ENCODE results near the gene CBY3.
A peak's percentile ranks its signal among the peaks of the same experiment; 100 is the strongest.
"Not testable (repeated sequence)": the region's sequence is repeated elsewhere in the genome, so short reads cannot be mapped to it uniquely, and the experiment has no call there.

Gene CBY3

GRCh38 chr5:179680780-179681401 is at the start of gene CBY3:
Gene CBY3 (minus strand): TSS chr5:179681034. CDS start chr5:179680918, 116 bp downstream.
- DNase-seq (ENCODE audit: low read depth), result no peak

- no peak for DNase-seq (ENCODE audit: low read depth)
These were observed 49.5 kb upstream of the CBY3 start for GRCh38 chr5:179730356-179730755.

GRCh38 chr5:179729727-179730126 is 48.9 kb upstream of the CBY3 start:
- DNase-seq (ENCODE audit: low read depth), result no peak

GRCh38 chr5:179729303-179729702 is 48.5 kb upstream of the CBY3 start:
- DNase-seq (ENCODE audit: low read depth), result no peak

DNA sequence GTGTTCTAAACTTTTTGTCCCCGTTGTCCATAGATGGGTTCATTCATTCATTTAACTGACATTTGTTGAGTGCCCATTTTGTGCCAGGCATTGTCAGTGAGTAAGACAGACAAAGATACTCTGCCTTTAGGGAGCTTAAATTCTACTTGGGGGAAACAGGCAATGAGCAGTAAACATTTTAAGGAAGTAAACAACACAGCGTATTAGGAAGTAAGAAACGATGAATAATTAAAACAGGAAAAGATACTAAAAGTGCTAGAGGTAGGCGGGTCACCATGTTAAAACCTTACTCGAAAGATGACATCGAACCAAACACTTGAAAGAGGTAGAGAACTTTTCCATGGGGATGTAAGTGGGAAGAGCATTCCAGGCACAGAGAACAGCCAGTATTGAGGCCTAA is 46.3 kb upstream of the CBY3 start:
- no peak for DNase-seq (ENCODE audit: low read depth)

GRCh38 chr5:179724163-179724562 is 43.3 kb upstream of the CBY3 start:
- DNase-seq (ENCODE audit: low read depth), result no peak

- DNase-seq (ENCODE audit: low read depth), result no peak
These were observed 39.4 kb upstream of the CBY3 start for GRCh38 chr5:179720222-179720621.

DNA sequence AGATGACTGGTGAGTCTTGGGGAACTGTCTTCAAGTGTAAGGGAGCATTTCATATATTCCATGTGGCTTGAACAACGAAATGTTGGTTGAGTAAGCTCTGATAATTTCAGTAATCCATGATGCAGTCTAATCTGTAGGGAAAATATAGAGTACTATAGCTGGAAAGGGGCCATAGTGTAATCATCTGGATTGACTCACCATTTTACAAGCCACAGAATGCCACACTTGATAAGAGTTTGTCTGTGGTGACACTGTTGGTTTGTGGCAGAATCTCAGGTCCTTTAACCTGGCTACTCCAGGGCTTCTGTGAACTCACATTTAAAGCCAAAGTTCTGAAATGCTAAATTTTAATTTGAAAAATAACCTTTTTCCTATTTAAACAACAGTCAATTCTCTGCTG is 35.5 kb upstream of the CBY3 start:
- no peak for DNase-seq (ENCODE audit: low read depth)

GRCh38 chr5:179700401-179700918 is 19.6 kb upstream of the CBY3 start:
- DNase-seq (ENCODE audit: low read depth), result no peak

- DNase-seq (ENCODE audit: low read depth), result no peak
These were observed 18.9 kb upstream of the CBY3 start for GRCh38 chr5:179699616-179700237.

GRCh38 chr5:179698935-179699615 is 18.2 kb upstream of the CBY3 start, which contains the start of gene CANX:
Gene CANX (plus strand): TSS chr5:179698967. CDS start chr5:179705682, 6,715 bp downstream.
- DNase-seq (ENCODE audit: low read depth), result no peak

GRCh38 chr5:179697993-179698934 is 17.4 kb upstream of the CBY3 start:
- DNase-seq (ENCODE audit: low read depth), result peak; percentile 99

DNA sequence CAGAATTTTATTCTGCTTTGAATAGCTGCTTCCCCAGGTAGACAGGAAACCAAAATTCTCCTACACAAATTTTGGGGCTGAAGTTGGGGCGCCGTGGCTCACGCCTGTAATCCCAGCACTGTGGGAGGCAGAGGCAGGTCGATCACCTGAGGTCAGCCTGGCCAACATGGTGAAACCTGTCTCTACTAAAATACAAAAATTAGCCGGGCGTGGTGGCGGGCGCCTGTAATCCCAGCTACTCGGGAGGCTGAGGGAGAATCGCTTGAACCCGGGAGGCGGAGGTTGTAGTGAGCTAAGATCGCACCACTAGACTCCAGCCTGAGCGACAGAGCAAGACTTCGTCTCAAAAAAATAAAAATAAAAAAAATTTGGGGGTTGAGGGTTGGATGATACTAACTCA is 16.7 kb upstream of the CBY3 start:
- DNase-seq (ENCODE audit: low read depth), result not testable (repeated sequence)

DNA sequence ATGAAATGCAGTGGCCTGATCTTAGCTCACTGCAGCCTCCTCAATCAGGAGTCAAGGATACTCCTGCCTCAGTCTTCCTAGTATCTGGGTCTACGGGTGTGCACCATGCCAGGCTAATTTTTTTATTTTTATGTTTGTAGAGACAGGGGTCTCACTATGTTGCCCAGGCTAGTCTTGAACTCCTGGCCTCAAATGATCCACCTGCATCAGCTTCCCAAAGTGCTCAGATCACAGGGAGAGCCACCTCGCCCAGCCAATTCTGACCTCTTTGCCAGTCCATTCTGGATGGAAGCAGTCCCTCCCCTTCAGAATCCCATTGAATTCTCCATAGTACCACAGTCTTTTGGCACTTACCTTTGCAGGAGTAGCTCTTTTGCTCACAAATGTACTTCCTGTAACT is 16.3 kb upstream of the CBY3 start:
- no peak for DNase-seq (ENCODE audit: low read depth)

GRCh38 chr5:179696603-179697002 is 15.8 kb upstream of the CBY3 start:
- DNase-seq (ENCODE audit: low read depth), result no peak

DNA sequence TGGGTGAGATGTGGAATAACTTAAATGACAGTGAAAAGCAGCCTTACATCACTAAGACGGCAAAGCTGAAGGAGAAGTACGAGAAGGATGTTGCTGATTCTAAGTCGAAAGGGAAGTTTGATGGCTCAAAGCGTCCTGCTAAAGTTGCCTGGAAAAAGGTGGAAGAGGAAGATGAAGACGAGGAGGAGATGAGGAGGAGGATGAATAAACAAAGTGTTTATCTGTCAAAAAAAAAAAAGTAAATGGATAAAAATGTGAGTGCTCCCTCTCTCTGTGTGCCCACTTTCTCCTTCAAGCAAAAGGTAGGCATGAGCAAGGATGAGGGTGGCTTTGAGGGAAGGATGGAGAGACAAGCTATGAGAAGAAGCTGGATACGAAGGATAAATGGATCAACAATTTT is 13.7 kb upstream of the CBY3 start:
- no peak for DNase-seq (ENCODE audit: low read depth)

- DNase-seq (ENCODE audit: low read depth), result not testable (repeated sequence)
These were observed 8.4 kb upstream of the CBY3 start for GRCh38 chr5:179689212-179689611.

DNA sequence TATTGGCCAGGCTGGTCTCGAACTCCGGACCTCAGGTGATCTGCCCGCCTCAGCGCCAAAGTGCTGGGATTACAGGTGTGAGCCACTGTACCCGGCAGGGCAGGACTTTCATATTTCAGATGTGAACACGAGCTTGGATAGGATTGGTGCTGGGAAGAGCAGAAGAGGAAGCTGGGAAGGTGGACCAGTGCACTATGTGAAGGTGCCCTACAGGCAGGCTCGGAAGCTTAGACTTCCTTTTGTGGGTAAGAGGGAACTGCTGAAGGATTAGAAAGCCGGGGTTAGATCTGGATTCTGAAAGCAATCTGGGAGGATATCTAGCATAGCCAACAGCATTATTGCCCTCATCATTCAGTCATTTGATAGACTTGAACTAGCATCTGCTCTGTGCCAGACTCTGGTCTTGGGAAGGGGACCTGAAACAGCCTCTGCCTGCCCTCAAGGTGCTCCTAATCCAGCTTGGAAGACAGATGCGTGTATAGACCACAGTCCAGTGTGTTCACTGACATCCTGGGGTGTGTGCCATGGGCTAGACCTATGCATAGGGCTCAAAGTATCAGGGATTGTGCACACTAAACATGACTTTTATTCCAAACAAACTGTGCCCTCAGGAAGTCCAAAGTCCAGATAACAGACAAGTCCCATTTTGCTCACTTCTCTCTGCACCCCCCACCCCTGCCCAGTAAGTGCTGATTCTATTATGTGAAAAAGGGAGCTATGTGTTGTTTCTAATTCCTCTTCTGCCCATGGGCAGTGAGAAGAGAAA is 637 bp downstream of the CBY3 start:
- no peak for DNase-seq (ENCODE audit: low read depth)

DNA sequence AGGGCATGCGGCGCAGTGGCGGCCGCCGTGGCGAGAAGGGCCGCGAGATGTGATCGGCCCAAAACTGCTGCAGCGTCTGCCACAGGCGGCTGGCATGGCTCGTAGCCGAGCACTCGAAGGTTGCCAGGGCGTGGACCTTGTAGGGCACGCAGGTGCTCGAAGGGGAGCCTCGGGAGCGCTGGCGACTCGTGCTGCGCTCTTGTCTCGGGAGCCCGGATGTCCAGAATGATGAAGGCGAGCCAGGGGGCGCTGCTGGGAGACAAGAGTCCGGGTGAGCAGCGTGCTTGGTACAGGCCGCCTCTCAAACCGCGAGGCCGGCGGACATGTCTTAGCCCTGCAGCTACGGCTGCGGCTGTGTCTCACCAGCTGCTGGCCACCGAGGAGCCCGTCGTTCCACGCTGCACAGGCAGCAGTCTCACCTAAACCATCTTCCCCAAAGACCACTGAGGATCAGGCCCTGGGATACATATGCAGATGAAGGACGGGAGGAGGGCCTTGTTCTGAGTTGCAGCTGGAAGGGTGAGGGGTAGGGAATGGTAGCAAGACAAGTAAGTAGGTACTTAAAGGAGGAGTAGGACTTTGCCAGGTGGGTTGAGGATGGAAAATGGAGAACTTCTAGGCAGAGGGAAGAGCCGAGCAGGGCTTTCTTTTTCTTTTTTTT is 1.7 kb downstream of the CBY3 start:
- DNase-seq (ENCODE audit: low read depth), result peak; percentile 53

DNA sequence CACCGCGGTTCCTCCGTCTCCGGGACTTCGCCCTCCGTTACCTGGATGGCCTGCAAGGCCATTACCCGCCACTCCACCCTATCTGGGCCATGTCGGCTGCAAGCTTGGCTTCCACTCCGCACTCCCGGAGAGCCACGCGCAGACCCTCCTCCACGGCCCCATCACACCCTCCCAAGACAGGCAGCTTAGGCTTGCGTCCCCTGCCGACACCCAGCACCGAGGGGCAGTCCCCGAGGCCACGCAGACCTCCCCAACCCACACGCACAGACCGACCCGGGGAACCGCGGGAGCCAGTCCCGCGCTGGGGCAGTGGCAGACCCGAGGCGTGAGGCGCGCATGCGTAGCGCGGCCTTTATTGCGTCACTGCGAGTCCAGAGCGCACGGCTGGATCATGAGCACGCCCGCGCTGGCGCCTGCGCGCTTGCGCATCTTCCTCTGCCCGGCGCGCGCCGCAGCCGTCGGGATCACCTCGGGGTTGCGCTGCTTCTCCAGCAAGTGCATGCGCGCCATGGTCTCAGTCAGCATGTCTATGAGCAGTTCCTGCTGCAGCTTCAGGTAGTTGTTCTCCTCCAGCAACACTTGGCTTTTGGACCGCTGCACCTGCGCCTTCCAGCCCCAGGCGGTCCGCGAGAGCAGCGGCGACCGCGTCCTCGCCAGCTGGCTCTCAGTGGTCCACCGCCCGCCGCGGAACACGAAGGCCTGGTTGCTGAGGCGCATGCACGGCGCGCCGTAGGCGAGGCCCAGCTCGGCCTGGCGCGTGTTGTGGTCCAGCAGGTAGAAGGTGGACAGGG is 2.4 kb downstream of the CBY3 start:
- peak; percentile 90 for DNase-seq (ENCODE audit: low read depth)
